NCI-H1436 (cell line): ENCODE results near the gene TMEM132D.

Source experiments
- DNase-seq: peaks from one replicate; lab custom pipeline; 2025; lab: John Stamatoyannopoulos, UW

TMEM132D gene

DNA sequence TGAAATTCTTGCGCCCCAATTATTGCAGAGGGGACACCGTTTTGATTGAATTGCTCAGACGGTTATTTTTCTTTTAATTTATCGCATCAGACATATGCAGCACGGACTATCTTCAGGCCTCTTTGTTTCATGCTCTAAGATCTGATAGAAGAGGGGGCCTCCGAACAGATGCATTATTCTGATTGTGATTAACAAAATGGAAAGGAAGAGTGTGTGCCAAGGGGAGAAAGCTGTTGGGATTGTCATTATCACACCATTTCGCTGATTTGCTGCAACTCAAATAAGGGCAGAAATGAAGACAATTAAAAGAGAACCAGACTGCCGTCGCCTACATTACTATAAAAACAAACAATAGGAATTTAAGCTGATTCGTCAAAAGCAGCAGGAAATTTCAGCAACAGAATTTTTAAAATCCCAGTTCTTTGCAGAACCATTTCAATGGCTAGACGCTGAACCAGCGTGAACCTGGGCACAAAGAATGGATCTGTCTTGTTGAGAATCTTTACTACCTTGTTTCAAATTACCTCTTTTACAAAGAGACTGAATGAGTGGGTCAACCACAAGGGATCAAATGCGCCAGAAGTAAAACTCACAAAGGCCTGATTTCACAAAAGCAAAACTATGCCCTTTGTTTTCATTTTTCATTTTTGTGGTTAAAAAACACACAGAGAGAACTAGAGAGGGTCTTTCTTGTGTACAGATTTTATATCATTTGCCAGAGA is 30.6 kb downstream of the TMEM132D start:
- DNase-seq, result no peak

DNA sequence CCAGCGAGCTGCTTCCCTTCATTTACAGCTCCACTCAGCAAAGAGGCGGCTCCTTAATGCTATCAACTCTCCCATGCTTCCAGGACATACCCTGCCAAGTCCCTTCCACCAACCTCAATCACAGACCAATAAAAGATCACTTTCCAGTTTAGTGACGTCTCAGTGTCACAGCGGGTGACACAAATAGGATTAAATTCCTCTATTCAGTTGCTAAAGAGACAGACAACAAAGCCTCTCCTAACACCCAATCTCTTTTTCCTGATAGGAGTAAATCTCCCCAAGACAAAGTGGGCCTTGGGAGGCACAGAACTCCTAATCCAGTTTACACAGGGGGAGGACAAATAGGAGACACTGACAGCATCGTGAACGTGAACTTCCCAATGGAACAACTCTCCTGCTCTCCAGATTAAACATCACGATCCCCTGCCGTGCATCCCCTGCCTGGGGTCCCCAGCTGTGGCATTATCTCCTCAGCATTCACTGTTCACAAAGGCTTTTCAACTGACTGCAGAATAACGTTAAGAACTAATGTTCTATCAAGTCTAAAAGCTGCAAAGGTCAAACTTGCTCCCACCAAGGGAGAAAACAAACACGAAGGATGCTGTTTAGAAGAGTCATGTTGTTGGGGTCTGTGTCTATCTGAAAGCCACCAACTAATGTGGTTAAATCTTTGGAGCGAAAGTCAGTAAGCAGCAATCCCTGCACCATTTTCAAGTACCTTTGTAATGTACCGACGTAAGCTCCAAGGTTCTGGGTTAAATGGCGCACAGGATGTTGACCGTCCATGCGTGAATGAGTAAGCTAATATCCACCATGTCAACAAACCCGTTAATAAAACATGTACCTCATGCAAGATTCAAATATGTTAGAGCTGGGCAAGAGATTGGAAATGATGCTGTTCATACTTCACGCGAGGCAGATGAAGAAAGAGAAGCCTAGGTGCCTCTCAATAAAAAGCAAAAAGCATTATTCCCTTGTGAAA is 31.5 kb downstream of the TMEM132D start:
- DNase-seq, result no peak

DNA sequence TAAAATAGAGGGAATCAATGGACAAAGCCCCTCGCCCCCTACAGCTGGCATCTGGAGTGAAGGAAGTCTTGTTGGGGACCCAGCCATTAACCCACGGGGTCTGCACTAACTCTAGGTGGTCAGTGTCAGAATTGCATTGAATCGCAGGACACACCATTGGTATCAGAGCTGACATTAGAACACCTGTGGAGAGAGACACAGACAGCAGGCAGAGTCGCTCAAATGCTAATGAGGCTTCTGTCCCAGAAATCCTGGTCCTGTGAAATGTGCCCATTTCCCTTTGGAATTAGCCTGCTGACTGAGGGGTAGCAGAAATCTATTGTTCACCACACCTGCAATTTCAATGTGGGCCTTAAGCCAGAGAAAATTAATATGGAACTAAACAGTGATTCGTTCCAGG is 33.0 kb downstream of the TMEM132D start:
- DNase-seq, result no peak

DNA sequence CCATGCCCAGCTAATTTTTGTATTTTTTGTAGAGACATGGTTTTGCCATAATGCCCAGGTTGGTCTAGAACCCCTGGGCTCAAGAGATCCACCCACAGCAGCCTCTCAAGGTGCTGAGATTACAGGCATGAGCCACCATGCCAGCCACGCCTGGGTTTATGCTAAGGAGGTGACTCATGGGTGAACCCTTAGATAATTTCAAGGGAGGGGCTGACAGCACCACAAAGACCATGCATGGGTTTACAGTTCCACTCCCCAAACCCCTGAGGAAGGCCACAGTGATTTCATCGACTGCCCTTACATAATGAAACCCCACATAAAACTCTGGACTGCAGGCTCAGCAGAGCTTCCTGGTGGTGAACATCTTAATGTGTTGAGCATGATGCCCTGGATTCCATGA is 33.7 kb downstream of the TMEM132D start:
- DNase-seq, result no peak

DNA sequence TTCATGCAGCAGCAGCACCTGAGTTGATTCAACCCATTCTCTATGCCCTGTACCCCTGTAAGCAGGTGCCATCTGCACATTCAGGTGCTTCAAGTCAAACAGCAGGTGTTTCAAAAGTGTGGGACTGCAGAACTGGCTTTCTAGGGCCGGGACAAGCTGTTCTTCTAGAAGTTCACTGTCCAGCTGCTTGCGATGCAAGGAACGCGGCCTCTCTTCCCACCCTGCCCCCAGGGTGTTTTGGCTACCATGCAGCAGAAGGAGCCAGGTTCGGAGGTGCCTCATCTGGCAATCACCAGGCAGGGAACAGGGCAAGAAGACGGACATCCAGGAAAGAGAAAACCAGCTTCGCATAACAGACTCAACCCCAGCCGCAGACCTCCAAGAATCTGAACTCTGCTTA is 35.2 kb downstream of the TMEM132D start:
- DNase-seq, result no peak

DNA sequence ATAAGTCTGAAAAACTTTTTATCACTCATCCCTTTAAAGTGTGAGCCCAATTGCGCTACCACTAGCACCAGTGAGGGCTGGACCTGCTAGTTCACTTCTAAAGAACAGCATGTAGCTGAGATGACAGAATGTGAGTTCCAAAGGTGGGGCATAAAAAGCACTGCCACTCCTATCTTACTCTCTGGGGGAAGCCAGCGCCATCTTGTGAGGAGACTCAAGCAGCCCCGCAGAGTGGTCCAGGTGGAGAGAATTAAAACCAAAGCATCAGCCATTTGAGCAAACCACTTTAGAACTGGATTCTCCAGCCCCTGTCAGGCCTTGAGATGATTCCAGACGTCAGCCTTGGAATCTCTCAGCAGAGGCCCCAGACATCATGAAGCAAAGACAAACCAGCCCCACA is 39.9 kb downstream of the TMEM132D start:
- DNase-seq, result no peak

DNA sequence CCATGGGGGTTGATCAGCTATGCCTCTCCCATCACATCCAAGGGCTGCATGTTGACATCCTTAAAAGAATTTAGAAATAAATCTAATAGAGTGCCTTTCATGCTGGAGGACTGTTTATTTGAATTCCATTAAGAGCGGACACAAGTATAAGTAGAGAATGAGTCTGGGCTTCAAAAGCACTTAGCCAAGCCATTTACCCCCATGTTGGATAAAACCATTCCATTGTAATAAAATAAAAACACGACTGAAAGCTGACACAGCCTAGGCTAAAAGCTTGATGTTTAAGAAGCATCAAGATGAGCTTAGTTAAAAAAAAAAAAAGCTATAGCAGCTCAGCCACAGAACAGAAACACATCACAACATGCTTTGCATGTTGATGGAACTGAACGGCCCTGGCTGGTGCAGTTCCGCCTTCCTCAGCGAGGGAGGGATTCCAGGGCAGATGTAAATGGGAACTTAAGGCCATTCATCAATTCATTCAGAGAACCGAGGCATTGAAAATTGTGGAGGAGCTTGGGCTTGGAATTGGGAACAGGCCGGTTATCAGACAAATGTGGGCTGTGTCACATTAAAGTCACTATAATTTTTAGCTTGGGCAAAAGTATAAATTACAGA is 41.2 kb downstream of the TMEM132D start:
- no peak for DNase-seq

DNA sequence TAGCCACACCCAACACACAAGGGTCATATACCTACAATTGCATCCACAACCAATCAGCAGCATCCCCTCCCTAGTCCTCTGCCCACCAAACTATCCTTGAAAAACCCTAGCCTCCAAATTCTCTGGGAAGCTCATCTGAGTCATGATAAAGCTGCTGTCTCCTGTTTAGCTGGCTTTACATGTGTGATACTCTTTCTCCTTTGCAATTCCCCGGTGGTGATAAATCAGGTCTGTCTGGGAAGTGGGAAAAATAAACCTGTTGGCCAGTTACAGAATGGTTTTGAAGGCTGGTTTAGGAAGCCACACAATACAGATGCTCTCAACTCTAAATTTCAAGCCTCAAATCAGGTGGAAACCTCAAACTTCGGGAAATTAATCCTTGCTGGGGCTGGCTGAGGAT is 41.9 kb downstream of the TMEM132D start:
- no peak for DNase-seq

DNA sequence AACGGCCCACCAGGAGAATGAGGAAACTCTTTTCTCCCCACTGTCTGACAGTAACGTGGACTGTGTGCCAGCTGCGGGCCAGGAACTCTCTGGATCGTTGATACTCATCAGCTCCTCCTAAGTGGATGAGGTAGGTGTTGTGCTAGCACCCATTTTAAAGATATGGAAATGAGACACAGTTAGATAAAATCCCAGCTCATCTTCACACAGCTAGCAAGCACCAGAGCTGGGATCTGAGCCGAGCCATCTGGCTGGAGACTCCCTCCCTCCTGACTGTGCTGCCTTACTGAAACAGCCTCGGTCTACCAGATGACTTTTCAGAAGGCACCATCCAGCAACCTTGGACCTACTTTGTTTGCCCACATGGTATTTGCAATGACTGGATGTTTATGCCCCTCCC is 49.2 kb downstream of the TMEM132D start:
- no peak for DNase-seq

DNA sequence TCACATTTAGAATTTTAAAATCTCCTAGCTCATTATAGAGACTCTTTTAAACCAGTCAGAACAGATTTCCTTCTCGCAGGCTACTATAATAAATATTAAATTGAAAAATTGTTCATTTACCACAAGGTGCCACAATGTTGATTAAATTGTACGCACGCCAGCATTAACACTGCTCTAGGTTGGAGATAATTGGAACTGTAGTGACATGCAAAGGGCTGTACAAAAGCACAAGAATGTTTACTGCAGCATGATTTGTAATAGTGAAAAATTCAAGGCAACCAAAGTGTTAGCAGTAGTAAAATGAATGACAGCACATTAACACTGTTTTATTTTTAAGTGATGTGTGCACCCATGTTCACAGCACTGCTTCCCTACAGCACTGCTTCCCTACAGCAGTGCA is 52.5 kb downstream of the TMEM132D start:
- no peak for DNase-seq

DNA sequence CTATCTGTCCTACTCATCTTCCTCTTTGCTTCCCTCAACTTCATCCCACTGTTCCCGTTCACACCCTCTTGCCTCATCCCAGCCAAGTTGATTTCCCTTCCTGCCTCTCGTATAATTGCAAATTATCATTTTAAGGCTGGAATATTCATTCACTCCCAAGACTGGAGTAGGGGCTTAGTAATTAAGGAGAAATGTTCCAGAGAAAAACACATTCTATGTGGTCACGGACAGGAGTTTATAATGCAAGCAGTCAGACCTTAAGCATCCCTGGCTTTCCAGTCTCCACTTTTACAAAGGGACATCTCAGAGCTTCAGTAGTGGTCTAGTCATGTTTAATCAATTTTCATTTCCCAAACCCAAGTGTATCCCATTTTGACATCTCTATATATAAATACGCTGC is 54.9 kb downstream of the TMEM132D start:
- DNase-seq, result no peak

DNA sequence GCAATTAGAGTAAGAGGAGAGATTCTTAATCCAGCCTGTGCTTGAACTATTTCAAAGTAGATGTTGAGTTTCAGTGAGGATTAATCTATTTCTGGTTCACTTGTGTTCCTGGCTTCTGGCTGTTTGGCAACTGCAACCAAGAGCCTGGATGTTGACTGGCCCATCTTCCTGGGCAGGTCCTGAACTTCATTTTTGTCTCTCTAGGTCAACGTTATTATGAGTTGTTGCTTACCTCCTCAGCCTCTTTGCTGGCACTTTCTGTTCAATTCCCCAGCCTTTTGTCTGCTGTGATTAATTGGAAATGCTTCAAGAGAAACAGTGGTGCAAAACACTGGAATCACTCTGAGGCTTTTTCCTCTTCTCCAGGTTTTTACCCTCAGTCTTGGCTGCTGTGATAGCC is 56.8 kb downstream of the TMEM132D start:
- no peak for DNase-seq

DNA sequence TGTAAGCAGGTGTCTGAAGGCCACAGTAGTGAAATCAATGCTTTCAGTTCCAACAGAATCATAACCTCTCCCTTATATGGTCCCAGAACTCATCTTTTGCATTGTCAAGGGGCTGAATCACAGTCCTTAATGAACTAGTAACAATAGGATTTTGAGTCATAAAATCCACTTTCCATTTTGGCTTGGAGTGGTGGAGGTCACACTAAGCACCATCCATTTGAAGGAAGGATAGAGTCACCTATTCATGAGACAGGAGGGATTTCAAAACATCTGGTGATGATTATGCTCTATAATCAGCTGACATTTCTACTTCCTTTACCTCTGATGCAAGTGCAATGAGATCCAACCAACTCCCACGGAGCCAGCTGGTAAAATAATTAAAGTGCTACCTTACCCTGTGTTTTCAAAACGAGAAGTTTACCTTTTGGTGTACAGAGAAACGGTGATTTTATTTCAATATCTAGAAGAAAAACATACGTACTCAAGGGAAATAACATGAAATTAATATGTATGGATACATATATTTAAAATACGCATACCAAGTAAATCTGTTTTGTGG is 59.1 kb downstream of the TMEM132D start:
- no peak for DNase-seq

DNA sequence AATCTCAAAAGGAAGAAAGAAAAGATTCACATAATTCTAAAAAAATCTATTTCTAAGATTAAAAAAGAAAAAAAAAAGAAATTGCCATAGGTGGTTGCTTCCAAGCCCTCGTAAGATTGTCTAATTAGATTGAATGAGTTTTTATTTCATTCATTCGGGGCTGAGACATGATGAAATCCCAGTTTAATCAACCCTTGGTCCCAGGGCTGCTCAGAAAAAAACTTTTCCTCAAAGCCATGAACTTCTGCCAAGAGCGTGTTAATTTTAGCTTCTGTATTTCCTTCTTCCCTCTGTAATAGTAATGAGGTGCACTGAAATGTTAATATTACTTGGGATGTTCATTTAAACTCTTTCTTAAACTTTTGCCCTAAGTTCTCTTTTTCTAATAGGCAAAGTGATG is 62.6 kb downstream of the TMEM132D start:
- DNase-seq, result no peak

DNA sequence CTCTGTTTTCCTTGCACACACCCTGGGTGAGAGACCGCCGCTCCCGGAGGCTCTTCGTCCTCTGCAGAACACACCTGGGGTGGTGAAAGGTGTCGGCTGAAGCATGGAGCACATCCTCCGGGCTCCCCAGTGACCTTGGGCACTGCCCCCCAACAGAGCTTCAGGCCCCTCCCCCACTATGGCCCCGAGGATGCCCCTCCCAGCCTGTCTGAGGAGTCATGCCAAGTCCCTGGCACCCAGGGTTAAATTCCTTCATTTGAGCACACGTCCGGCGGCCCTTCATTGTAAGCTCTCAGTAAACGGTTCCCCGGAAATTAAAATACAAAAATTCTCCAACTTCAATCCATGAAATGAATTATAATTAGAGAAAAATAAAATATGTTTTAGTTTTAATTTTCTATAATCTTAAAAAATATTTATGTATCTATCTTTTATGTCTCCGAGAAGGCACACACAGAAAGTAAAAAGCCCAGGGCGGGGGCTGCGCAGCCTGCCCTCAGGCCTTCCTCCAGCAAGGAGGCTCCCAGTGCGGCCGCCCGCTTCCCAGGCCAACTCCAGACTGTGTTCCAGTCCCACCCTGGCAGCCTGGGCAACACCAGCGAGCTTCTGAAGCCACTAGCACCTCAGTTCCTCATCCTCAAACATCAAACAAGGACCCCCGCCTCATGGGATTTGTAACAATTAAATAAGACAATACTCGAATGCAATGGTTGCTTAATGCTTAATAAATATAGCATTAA is 63.5 kb downstream of the TMEM132D start:
- no peak for DNase-seq

DNA sequence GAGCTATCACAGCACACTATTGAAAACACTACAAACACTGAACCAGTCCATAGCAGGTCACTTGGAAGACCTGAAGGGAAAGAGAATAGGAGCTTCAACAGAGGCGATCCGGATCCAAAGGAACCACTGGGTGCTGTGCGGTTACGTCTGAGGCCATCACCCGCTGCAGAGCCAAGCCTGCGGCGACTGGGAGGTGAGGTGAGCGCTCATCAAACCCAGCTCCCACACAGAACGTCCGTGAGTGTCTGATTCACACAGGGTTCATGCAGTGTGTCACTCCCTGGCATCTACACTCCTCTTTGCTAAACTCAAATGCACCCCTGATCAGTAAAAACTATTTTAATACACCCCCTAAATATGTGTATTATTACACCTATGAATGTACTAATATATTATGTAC is 64.1 kb downstream of the TMEM132D start:
- DNase-seq, result no peak

DNA sequence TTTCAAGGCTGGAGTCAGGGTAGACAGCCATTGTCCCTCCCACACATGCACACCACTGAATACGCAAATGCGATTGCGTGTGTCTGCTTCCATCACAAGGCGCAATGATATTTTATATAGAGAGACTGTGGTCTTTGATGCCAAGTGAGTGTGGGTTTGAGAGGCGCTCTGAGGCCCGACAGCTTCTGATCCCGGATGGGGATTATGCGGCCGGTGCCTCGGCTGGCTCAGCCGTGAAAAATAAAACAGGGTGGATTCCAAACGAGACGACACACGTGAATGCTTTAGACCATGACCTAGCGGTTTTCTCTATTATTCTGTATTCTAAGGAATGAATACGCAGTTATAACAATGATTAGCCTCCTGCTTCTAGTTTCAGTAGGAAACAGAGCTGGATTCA is 72.5 kb downstream of the TMEM132D start:
- DNase-seq, result no peak

DNA sequence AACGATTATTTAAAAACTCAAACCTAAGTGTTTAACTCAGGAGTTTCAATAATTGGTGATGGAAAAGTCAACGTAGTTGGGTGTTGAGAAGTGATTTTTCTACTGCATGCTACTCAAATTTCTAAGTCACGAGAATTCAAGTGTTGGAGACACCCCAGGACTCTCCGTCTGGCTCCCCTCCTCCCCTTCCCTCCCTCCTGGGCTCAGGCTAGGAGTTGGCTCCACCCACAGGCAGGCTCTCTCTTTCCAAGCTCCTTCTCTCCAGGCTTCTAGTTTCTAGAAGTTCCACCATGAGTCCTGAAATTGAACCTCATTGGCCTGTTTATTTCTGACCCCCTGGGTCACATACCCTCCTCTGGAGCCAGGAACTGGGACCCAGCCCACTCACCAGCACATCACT is 73.0 kb downstream of the TMEM132D start:
- DNase-seq, result no peak

DNA sequence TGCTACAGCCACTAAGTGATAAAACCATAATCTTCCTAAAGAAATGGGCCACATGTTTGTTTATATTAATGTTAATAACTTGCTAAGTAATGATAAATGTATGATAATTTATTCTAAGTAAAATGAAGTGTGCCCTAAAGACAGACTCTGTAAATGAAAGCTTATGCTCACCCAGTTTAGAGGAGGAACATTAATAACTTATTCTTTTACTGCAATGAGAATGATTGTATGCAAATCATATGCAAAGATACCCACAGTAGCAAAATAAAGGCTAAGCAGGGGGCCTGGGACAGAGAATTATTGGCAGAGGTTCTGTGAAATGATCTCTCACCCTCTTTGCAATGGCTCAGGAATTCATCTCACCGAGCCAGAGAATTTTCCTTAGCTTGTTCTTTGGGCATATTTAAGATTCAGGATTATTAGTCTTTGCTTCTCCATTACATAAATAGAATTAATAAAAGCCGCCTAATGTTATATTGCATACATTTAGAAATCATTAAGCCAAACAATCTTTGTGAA is 75.9 kb downstream of the TMEM132D start:
- DNase-seq, result no peak

DNA sequence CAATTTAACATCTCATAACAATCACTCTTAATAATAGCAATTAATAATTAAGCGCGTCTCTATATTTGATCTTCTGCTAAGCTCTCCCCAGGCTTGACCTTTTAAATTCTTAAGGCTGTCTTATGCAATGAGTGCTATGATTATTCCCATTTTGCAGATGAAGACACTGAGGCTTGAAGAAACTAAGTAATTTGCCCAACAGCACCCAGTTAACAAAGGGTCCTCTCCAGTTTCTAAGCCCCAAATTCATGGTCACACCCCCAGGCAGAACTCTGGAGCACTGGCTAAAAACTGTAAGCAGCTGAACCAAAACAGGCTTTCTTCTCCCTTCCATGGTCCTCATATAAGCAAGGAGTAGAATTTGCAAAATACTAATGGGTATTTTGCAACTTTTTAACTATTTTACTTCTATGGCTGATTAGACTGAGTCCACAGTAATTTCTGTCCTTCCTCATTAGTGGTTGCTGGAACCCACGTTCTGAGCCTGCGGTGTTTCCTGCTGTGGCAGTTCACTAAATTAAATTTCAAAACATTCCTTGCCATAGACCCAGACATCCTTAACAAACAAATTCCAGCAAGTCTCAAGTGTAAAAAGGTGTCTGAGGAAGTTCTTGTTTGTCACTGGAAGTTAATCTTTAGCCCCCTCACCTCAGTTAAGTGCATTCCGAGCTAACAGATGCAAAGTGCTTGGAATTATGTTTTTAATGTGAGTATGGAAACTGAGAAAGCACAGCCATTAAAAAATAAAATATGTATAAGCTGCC is 76.5 kb downstream of the TMEM132D start:
- DNase-seq, result no peak

DNA sequence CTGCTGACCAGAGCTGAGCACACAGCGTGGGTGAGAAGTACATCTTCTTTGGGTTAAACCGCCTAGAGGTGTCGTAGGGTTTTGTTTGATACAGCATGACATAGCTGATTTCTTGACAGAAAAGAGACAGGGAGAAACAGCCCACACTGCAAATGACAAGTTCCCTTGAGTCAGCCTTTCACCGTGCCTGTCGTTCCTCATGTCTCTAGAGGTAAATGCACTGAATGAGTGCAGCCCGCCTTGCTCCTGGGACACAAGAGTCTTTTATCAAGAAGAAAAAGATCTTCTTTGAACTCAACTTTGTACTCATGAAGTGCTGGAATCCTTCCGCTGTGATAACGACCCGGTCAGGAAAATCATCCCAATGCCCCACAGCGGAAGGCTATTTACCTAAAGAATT is 77.6 kb downstream of the TMEM132D start:
- no peak for DNase-seq
